ENCODE measurements around the gene DDX56. TPM values are rescaled to one million over a fixed set of nuclear protein-coding genes. Genes with fewer than 3 reads are reported as not detected.

Gene DDX56
- total and polyA plus RNA-seq, 2 of the 4 experiments (the other 2 are of a cell fraction): 59.4 to 67.7 TPM

GRCh38 chr7:44541028-44541869 is 32.5 kb downstream of the DDX56 start, which contains the start of gene NPC1L1:
Gene NPC1L1 (minus strand): TSS chr7:44541330. CDS start chr7:44541259, 71 bp downstream.
- H3K27me3 ChIP-seq (ENCODE audit: control insufficient read depth, insufficient read depth, low read length): no peaks in the 10 kb centered on the region
- no peak within 1 kb of the TSS for H3K14ac ChIP-seq (replicated peaks; ENCODE audit: low read depth, low read length)
- H2BK15ac ChIP-seq (ENCODE audit: low read depth, low read length): no peak within 1 kb of the TSS
- H3K27ac ChIP-seq (ENCODE audit: insufficient read depth, low read length): no peak within 1 kb of the TSS
- H2BK5ac ChIP-seq (ENCODE audit: low read depth, low read length, poor library complexity, severe bottlenecking): no peak within 1 kb of the TSS
- H3K56ac ChIP-seq (ENCODE audit: extremely low read depth, insufficient read depth, low read length): no peak within 1 kb of the TSS
- H3K9me3 ChIP-seq (ENCODE audit: control insufficient read depth, insufficient read depth, low read length): no peaks in the 10 kb centered on the region
- no peak for TF ChIP-seq NFE2L2 (IDR thresholded peaks at IDR 0.05; ENCODE audit: low read depth, low read length)
- no peak for TF ChIP-seq ELK1 (IDR thresholded peaks at IDR 0.05; ENCODE audit: borderline replicate concordance, low read depth, low read length)
- TF ChIP-seq MAZ (IDR thresholded peaks at IDR 0.05; ENCODE audit: borderline replicate concordance, low read depth, low read length): no peak
- TF ChIP-seq RAD21 (IDR thresholded peaks at IDR 0.05; ENCODE audit: low read length): no peak
- no peak within 1 kb of the TSS for H3K18ac ChIP-seq (ENCODE audit: low read depth, low read length)
- no peak within 1 kb of the TSS for H4K5ac ChIP-seq (ENCODE audit: low read depth, low read length)
- no peak for DNase-seq
- intact Hi-C loops (cut with micrococcal nuclease): no loop called here
- H3K9ac ChIP-seq (ENCODE audit: low read depth, low read length): no peak within 1 kb of the TSS
- no peak within 1 kb of the TSS for H2BK120ac ChIP-seq (ENCODE audit: low read depth, low read length)
- H3K4ac ChIP-seq (ENCODE audit: low read depth, low read length): no peak within 1 kb of the TSS
- no peak within 1 kb of the TSS for H4K8ac ChIP-seq (ENCODE audit: low read depth in 2 of 2, low read length in 2 of 2)
- no peak for ATAC-seq (ENCODE audit: low read depth)
- H4K91ac ChIP-seq (ENCODE audit: insufficient read depth, low read depth, low read length): no peak within 1 kb of the TSS
- no TSS peak for BruUV-seq (replicated peaks)
- ChIA-PET POLR2A (ENCODE audit: unreplicated experiment) (no interaction called here), CTCF (no interaction called here)
- H2BK20ac ChIP-seq (ENCODE audit: low read depth, low read length): no peak within 1 kb of the TSS
- in situ Hi-C loops (cut with MboI; ENCODE audit: low sequenced_read_pairs): no loop called here
- H3K36me3 ChIP-seq (ENCODE audit: control insufficient read depth, insufficient read depth, low read length): no peaks in the 10 kb centered on the region
- no peak within 1 kb of the TSS for H3K4me2 ChIP-seq (ENCODE audit: low read depth, low read length)
- H2AK5ac ChIP-seq (ENCODE audit: low read depth, low read length): peak within 1 kb of the TSS; percentile 51; the same call in 1 of the 2 replicates
- no peak within 1 kb of the TSS for H2AFZ ChIP-seq (replicated peaks; ENCODE audit: low read length, poor library complexity)
- dilution Hi-C loops (cut with HindIII; ENCODE audit: low sequenced_read_pairs, unreplicated experiment): no loop called here
- H3K4me1 ChIP-seq (ENCODE audit: control insufficient read depth, insufficient read depth, low read length): peaks cover 8% of the 10 kb centered on the region
- peak within 1 kb of the TSS; percentile 15 for H2AK9ac ChIP-seq (replicated peaks; ENCODE audit: low read depth, low read length, poor library complexity)
- H3K79me1 ChIP-seq (ENCODE audit: low read depth in 1 of 2, low read length in 2 of 2): no peaks in the 10 kb centered on the region
- no peaks in the 10 kb centered on the region for H4K20me1 ChIP-seq (ENCODE audit: insufficient read depth, low read length)
- H3K9me1 ChIP-seq (ENCODE audit: insufficient read depth, low read length): peaks cover 10% of the 10 kb centered on the region
- H3K23ac ChIP-seq (ENCODE audit: low read depth, low read length): no peak within 1 kb of the TSS
- H3K4me3 ChIP-seq (ENCODE audit: insufficient read depth, low read depth, low read length): no peak within 1 kb of the TSS
- WGBS, 2 experiments (ENCODE audit: extremely low coverage in 2 of 2, insufficient read length in 1 of 2): 92% methylated on average over 7 of the region's 20 CpGs; no CpG with 5 or more reads in 1 of the 2 experiments
